ENCODE measurements around the gene LSM4. TPM values are rescaled to one million over a fixed set of nuclear protein-coding genes. Genes with fewer than 3 reads are reported as not detected.

LSM4 gene
- total RNA-seq, 1 experiment from 2014 or later, result 115 TPM

DNA sequence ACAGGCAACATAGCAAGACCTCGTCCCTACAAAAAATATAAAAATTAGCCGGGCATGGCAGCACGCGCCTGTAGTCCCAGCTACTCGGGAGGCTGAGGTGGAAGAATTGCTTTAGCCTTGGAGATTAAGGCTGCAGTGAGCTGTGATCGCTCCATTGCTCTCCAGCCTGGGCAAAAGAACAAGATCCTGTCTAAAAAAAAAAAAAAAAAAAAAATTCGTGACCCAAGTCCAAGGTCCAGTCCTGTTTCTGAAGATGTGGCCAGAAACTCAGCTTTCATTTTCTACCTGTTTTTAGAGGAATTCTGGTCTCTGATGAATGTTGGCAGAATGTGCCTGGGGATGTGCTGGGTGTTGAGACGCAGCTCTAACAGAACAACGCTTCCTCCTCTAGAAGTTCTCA lies 15.7 kb upstream of the LSM4 start:
- Mint-ChIP-seq H3K9me3 (ENCODE audit: low read depth, unreplicated experiment) (no peaks in the 10 kb centered on the region), H3K27me3 (ENCODE audit: unreplicated experiment) (no peaks in the 10 kb centered on the region), H3K4me3 (ENCODE audit: low read depth, unreplicated experiment) (no peak overlapping the region), H3K27ac (ENCODE audit: unreplicated experiment) (no peak overlapping the region), H3K4me1 (ENCODE audit: low read depth, unreplicated experiment) (peaks cover 8% of the 10 kb centered on the region), H3K36me3 (ENCODE audit: insufficient read depth, unreplicated experiment) (peaks cover 22% of the 10 kb centered on the region)
- no peak for DNase-seq
- intact Hi-C loops (cut with micrococcal nuclease; ENCODE audit: unreplicated experiment), result no loop called here
- no TSS peak for BruUV-seq (replicated peaks)
- TF ChIP-seq, protein P1, sequence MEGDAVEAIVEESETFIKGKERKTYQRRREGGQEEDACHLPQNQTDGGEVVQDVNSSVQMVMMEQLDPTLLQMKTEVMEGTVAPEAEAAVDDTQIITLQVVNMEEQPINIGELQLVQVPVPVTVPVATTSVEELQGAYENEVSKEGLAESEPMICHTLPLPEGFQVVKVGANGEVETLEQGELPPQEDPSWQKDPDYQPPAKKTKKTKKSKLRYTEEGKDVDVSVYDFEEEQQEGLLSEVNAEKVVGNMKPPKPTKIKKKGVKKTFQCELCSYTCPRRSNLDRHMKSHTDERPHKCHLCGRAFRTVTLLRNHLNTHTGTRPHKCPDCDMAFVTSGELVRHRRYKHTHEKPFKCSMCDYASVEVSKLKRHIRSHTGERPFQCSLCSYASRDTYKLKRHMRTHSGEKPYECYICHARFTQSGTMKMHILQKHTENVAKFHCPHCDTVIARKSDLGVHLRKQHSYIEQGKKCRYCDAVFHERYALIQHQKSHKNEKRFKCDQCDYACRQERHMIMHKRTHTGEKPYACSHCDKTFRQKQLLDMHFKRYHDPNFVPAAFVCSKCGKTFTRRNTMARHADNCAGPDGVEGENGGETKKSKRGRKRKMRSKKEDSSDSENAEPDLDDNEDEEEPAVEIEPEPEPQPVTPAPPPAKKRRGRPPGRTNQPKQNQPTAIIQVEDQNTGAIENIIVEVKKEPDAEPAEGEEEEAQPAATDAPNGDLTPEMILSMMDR (IDR thresholded peaks at IDR 0.05; ENCODE audit: unreplicated experiment), result no peak
- CTCF ChIA-PET, result no interaction called here

DNA sequence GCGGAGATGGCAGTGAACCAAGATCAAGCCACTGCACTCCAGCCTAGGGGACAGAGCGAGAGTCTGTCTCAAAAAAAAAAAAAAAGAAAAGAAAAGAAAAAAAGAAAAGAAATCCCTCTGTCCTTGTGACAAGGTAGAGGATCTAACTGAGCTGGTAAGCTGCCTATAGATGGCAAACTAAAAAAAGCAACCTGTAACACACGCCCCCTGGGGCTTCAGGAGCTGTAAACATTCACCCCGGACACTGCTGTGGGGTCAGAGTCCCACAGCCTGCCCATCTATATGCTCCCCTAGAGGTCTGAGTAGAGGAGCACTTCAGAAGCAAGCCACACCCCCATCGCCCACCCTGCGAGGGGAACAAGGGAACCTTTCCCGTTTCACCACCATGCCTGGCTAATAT lies 13.2 kb upstream of the LSM4 start:
- no TSS peak for BruUV-seq (replicated peaks)
- Mint-ChIP-seq H3K4me1 (ENCODE audit: low read depth, unreplicated experiment) (peaks cover 2% of the 10 kb centered on the region), H3K9me3 (ENCODE audit: low read depth, unreplicated experiment) (no peaks in the 10 kb centered on the region), H3K4me3 (ENCODE audit: low read depth, unreplicated experiment) (no peak overlapping the region), H3K27ac (ENCODE audit: unreplicated experiment) (no peak overlapping the region), H3K36me3 (ENCODE audit: insufficient read depth, unreplicated experiment) (peaks cover 17% of the 10 kb centered on the region), H3K27me3 (ENCODE audit: unreplicated experiment) (no peaks in the 10 kb centered on the region)
- TF ChIP-seq, protein P1 (IDR thresholded peaks at IDR 0.05; ENCODE audit: unreplicated experiment), result no peak
- intact Hi-C loops (cut with micrococcal nuclease; ENCODE audit: unreplicated experiment), result no loop called here
- CTCF ChIA-PET, result interaction anchor here (0.7 kb wide), 1 partner anchor 14 kb away, joined by 4 read pairs; no protein-coding TSS in a partner anchor
- no peak for DNase-seq

DNA sequence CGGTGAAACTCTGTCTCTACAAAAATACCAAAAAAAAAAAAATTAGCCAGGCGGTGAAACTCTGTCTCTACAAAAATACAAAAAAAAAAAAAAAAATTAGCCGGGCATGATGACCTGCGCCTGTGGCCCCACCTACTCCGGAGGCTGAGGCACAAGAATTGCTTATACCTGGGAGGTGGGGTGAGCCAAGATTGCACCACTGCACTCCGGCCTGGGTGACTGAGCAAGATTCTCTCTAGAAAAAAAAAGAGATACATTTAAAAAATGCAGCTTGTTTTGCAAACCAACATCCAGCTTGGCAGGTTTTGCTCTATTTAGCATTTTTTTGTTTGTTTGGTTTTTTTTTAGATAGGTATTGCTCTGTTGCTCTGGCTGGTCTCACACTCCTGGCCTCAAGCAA lies 10.8 kb upstream of the LSM4 start:
- CTCF ChIA-PET, result no interaction called here
- H3K27ac Mint-ChIP-seq (ENCODE audit: unreplicated experiment), result no peak overlapping the region

DNA sequence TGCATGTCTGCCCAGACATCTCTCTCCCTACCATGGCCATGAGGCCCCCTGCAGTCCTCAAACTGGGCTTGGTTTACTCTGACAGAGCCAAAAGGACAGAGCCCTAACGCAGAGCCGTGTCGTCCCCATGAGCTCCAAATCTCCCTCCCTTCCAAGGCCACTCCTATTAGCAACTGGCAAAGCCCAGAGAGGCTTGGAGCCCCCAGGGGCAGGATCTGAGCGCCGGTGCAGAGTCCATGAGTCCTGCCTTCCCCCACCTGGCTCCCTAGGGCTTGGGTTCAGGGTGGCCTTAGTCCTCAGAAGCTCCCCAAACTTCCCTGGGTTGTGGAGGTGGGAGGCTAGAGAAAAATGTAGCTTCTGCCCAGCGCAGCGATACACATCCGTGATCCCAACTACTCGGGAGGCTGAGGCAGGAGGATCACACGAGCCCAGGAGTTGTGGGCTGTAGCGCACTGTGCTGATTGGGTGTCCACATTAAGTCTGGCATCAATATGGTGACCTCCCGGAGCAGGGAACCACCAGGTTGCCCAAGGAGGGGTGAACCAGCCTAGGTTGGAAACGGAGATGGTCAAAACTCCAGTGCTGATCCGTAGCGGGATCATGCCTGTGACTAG lies 10.1 kb upstream of the LSM4 start:
- H3K4me3 Mint-ChIP-seq (ENCODE audit: low read depth, unreplicated experiment), result no peak overlapping the region
- TF ChIP-seq, protein P1 (IDR thresholded peaks at IDR 0.05; ENCODE audit: unreplicated experiment), result no peak
- no TSS peak for BruUV-seq (replicated peaks)
- DNase-seq, result no peak
- intact Hi-C loops (cut with micrococcal nuclease; ENCODE audit: unreplicated experiment), result no loop called here
- peaks cover 5% of the 10 kb centered on the region for H3K36me3 Mint-ChIP-seq (ENCODE audit: insufficient read depth, unreplicated experiment)
- no peaks in the 10 kb centered on the region for H3K27me3 Mint-ChIP-seq (ENCODE audit: unreplicated experiment)
- CTCF ChIA-PET, result no interaction called here
- no peaks in the 10 kb centered on the region for H3K4me1 Mint-ChIP-seq (ENCODE audit: low read depth, unreplicated experiment)
- H3K9me3 Mint-ChIP-seq (ENCODE audit: low read depth, unreplicated experiment), result no peaks in the 10 kb centered on the region
- no peak overlapping the region for H3K27ac Mint-ChIP-seq (ENCODE audit: unreplicated experiment)

More for the DNA sequence above, 10.8 kb upstream of the LSM4 start:
- H3K4me3 Mint-ChIP-seq (ENCODE audit: low read depth, unreplicated experiment), result no peak overlapping the region
- TF ChIP-seq, protein P1 (IDR thresholded peaks at IDR 0.05; ENCODE audit: unreplicated experiment), result no peak
- no peak for DNase-seq
- no TSS peak for BruUV-seq (replicated peaks)
- H3K27me3 Mint-ChIP-seq (ENCODE audit: unreplicated experiment), result no peaks in the 10 kb centered on the region
- no peaks in the 10 kb centered on the region for H3K4me1 Mint-ChIP-seq (ENCODE audit: low read depth, unreplicated experiment)
- no peaks in the 10 kb centered on the region for H3K36me3 Mint-ChIP-seq (ENCODE audit: insufficient read depth, unreplicated experiment)
- intact Hi-C loops (cut with micrococcal nuclease; ENCODE audit: unreplicated experiment), result no loop called here
- no peaks in the 10 kb centered on the region for H3K9me3 Mint-ChIP-seq (ENCODE audit: low read depth, unreplicated experiment)
